ENCODE measurements around the gene HIVEP3. TPM values are rescaled to one million over a fixed set of nuclear protein-coding genes. Genes with fewer than 3 reads are reported as not detected.

Gene HIVEP3
- total and polyA plus RNA-seq, 2 of the 13 experiments (the other 11 are each of a cell fraction or from before 2014, with no cell fraction given) = 0.05 TPM; not detected in 1

- CTCF ChIA-PET (ENCODE audit: low intra/inter-chr PET ratio, low total read pairs) = no interaction called here
- no peak for ATAC-seq
Observed at GRCh38 chr1:41678111-41678878, 240.4 kb downstream of the HIVEP3 start.

More at GRCh38 chr1:41678111-41678878, 240.4 kb downstream of the HIVEP3 start:
- DNase-seq (ENCODE audit: low spot score) (no peak), FAIRE-seq (no peak)
- Histone ChIP-seq H3K27me3 (ENCODE audit: control insufficient read depth in 1 of 2, insufficient read depth in 2 of 2, low read length in 2 of 2) (peaks cover 1 to 18% of the 10 kb centered on the region in 2 experiments; a peak in 4 of 5 replicates), H3K9ac (ENCODE audit: insufficient read depth, low read depth, low read length) (no peak overlapping the region), H3K9me3 (ENCODE audit: low read length) (no peaks in the 10 kb centered on the region), H3K79me2 (ENCODE audit: insufficient read depth, low read length) (no peaks in the 10 kb centered on the region), H3K27ac (ENCODE audit: extremely low read length, insufficient read depth, low read length) (no peak overlapping the region), H3K4me3 (replicated peaks in 1 of 3; ENCODE audit: insufficient read depth in 1 of 3, low read depth in 2 of 3, low read length in 3 of 3) (no peak overlapping the region), H3K4me2 (ENCODE audit: low read depth, low read length) (no peak overlapping the region), H4K20me1 (ENCODE audit: insufficient read depth, low read length) (no peaks in the 10 kb centered on the region), H2AFZ (ENCODE audit: low read length) (no peak overlapping the region), H3K4me1 (ENCODE audit: insufficient read depth, low read length) (no peaks in the 10 kb centered on the region), H3K36me3 (replicated peaks in 1 of 2; ENCODE audit: control insufficient read depth in 1 of 2, insufficient read depth in 2 of 2, low read length in 2 of 2) (no peaks in the 10 kb centered on the region)
- in situ Hi-C loops (cut with HindIII; ENCODE audit: extremely low pct_ligation_motif_present, low pct_unique_long_range_greater_than_20kb) = no loop called here
- WGBS (ENCODE audit: low lambda C conversion rate) = 37% methylated on average over 6 of the region's 13 CpGs
- intact Hi-C loops (cut with micrococcal nuclease; ENCODE audit: unreplicated experiment) = no loop called here
- POLR2A ChIA-PET = no interaction called here
- TF ChIP-seq NCOA1 (CRISPR knock-in tag; IDR thresholded peaks at IDR 0.05) (no peak), PAF1 (CRISPR knock-in tag; IDR thresholded peaks at IDR 0.05) (no peak), KDM4B (CRISPR knock-in tag; IDR thresholded peaks at IDR 0.05) (no peak), NRL (CRISPR knock-in tag; IDR thresholded peaks at IDR 0.05; ENCODE audit: borderline replicate concordance) (no peak), AFF4 (CRISPR knock-in tag; IDR thresholded peaks at IDR 0.05) (no peak), POLR2G (IDR thresholded peaks at IDR 0.05; ENCODE audit: low read depth, low read length) (no peak), KLF16 (CRISPR knock-in tag; IDR thresholded peaks at IDR 0.05) (no peak)
- no TSS peak for BruUV-seq (replicated peaks)

All from HepG2 (cell line).